ENCODE data around the gene CIT. TPM values are rescaled to one million over a fixed set of nuclear protein-coding genes. Genes with fewer than 3 reads are reported as not detected.

The CIT gene
- total RNA-seq, 1 experiment from 2014 or later, result 58.9 TPM

DNA sequence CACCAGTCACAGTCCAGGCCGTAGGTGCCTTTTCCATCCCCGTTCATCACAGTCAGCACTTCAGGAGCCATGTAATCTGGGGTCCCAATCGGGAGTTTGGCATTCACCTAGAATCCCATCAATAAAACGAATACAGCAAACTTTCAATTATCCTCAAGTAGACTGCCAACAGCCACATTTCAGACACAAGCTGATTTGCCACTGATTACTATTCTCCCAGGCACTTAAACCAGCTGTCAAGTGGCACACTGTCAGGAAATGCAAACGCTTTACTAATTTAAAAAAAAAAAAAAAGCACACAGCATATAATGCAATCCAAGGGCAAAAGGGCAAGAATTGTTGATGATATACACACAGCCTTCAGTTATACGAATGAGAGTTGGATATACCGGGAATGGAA is 51.9 kb downstream of the CIT start:
- H2AFZ ChIP-seq (ENCODE audit: low read length), result no peak overlapping the region
- H4K20me1 ChIP-seq (ENCODE audit: low read length), result no peaks in the 10 kb centered on the region
- H3K4me2 ChIP-seq (ENCODE audit: low read length), result no peak overlapping the region
- no peak for ATAC-seq
- H3K27ac ChIP-seq (ENCODE audit: low read length), result no peak overlapping the region
- no peak for TF ChIP-seq EZH2phosphoT487 (IDR thresholded peaks at IDR 0.05; ENCODE audit: borderline replicate concordance, low read length)
- TF ChIP-seq EZH2 (IDR thresholded peaks at IDR 0.05; ENCODE audit: low read length, unreplicated experiment), result no peak
- TF ChIP-seq, protein P1, sequence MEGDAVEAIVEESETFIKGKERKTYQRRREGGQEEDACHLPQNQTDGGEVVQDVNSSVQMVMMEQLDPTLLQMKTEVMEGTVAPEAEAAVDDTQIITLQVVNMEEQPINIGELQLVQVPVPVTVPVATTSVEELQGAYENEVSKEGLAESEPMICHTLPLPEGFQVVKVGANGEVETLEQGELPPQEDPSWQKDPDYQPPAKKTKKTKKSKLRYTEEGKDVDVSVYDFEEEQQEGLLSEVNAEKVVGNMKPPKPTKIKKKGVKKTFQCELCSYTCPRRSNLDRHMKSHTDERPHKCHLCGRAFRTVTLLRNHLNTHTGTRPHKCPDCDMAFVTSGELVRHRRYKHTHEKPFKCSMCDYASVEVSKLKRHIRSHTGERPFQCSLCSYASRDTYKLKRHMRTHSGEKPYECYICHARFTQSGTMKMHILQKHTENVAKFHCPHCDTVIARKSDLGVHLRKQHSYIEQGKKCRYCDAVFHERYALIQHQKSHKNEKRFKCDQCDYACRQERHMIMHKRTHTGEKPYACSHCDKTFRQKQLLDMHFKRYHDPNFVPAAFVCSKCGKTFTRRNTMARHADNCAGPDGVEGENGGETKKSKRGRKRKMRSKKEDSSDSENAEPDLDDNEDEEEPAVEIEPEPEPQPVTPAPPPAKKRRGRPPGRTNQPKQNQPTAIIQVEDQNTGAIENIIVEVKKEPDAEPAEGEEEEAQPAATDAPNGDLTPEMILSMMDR (conservative IDR thresholded peaks at IDR 0.05; ENCODE audit: low read depth, low read length), result no peak
- H3K9ac ChIP-seq (ENCODE audit: low read length), result no peak overlapping the region
- DNase-seq, result no peak
- peaks cover 3% of the 10 kb centered on the region for H3F3A ChIP-seq (ENCODE audit: low read length, unreplicated experiment)
- no peak overlapping the region for H3K4me3 ChIP-seq (ENCODE audit: low read length)
- ChIA-PET POLR2A (ENCODE audit: unreplicated experiment) (no interaction called here), CTCF (no interaction called here)
- no peaks in the 10 kb centered on the region for H3K4me1 ChIP-seq (ENCODE audit: insufficient read depth, low read length)
- H3K9me3 ChIP-seq (ENCODE audit: low read length), result no peaks in the 10 kb centered on the region
- no peaks in the 10 kb centered on the region for H3K9me2 ChIP-seq (replicated peaks; ENCODE audit: low read length)
- H3K79me2 ChIP-seq (ENCODE audit: low read length), result no peaks in the 10 kb centered on the region
- intact Hi-C loops (cut with micrococcal nuclease), result no loop called here
- peaks cover 39% of the 10 kb centered on the region for H3K36me3 ChIP-seq (ENCODE audit: low read depth, low read length)
- no TSS peak for BruUV-seq (replicated peaks)
- no peaks in the 10 kb centered on the region for H3K27me3 ChIP-seq (ENCODE audit: low read length)

DNA sequence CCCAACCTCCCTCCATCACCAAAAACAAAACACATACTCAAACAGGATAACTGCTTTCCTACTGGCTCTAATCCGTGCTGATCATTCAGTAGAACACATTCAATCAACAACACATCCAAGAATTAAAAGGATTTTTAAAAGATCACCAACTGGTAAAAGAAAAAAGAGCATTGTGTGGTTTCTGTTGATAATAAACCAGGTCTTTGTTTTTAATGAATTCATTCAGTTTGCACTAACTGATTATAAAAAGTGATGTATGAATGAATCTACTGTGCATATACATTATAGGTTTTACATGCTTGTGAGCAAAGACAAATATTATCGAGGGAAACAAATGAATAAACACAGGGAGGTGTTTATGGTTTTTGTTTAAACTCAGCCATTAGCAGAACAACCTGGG is 55.1 kb downstream of the CIT start:
- no TSS peak for BruUV-seq (replicated peaks)
- Histone ChIP-seq H3K4me1 (ENCODE audit: insufficient read depth, low read length) (no peaks in the 10 kb centered on the region), H3K27me3 (ENCODE audit: low read length) (no peaks in the 10 kb centered on the region), H3F3A (ENCODE audit: low read length, unreplicated experiment) (peaks cover 3% of the 10 kb centered on the region), H3K9ac (ENCODE audit: low read length) (no peak overlapping the region), H3K9me2 (replicated peaks; ENCODE audit: low read length) (no peaks in the 10 kb centered on the region), H3K27ac (ENCODE audit: low read length) (no peak overlapping the region), H3K4me3 (ENCODE audit: low read length) (no peak overlapping the region), H3K36me3 (ENCODE audit: low read depth, low read length) (peaks cover 64% of the 10 kb centered on the region), H3K9me3 (ENCODE audit: low read length) (no peaks in the 10 kb centered on the region), H3K79me2 (ENCODE audit: low read length) (no peaks in the 10 kb centered on the region), H2AFZ (ENCODE audit: low read length) (no peak overlapping the region), H3K4me2 (ENCODE audit: low read length) (no peak overlapping the region), H4K20me1 (ENCODE audit: low read length) (peaks cover 5% of the 10 kb centered on the region; the same call in 1 of the 2 replicates)
- peak; percentile 49 for ATAC-seq
- TF ChIP-seq, protein P1 (conservative IDR thresholded peaks at IDR 0.05; ENCODE audit: low read depth, low read length), result no peak
- TF ChIP-seq EZH2phosphoT487 (IDR thresholded peaks at IDR 0.05; ENCODE audit: borderline replicate concordance, low read length), result no peak
- no peak for TF ChIP-seq EZH2 (IDR thresholded peaks at IDR 0.05; ENCODE audit: low read length, unreplicated experiment)
- intact Hi-C loops (cut with micrococcal nuclease), result no loop called here
- CTCF ChIA-PET, result no interaction called here
- POLR2A ChIA-PET (ENCODE audit: unreplicated experiment), result no interaction called here
- DNase-seq, result no peak

DNA sequence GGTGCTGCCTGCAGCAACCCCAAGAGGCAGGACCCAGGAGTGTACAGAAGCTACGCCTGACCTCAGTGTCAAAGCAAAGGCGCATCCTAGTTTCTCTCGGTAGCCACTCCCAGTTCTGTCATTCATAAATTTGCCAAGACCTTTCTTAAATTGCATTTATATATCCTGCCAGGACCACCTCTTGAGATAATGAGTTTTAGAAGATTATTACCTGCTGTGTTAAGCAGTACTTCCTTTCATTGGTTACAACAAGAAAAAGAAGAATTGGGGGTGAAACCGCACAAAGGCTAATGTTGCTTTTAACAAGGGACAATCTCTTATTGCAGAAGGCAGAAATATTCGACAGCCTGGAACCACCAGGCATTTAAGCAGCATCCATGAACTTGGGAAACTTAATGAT is 57.8 kb downstream of the CIT start:
- intact Hi-C loops (cut with micrococcal nuclease), result no loop called here
- BruUV-seq (replicated peaks), result no TSS peak
- Histone ChIP-seq H3K9ac (ENCODE audit: low read length) (no peak overlapping the region), H3K27ac (ENCODE audit: low read length) (no peak overlapping the region), H3K27me3 (ENCODE audit: low read length) (no peaks in the 10 kb centered on the region), H3K9me2 (replicated peaks; ENCODE audit: low read length) (no peaks in the 10 kb centered on the region), H3K9me3 (ENCODE audit: low read length) (no peaks in the 10 kb centered on the region), H3K36me3 (ENCODE audit: low read depth, low read length) (peaks cover 51% of the 10 kb centered on the region), H3F3A (ENCODE audit: low read length, unreplicated experiment) (peaks cover 3% of the 10 kb centered on the region), H3K4me2 (ENCODE audit: low read length) (no peak overlapping the region), H3K4me1 (ENCODE audit: insufficient read depth, low read length) (no peaks in the 10 kb centered on the region), H3K4me3 (ENCODE audit: low read length) (no peak overlapping the region), H4K20me1 (ENCODE audit: low read length) (peaks cover 5% of the 10 kb centered on the region; the same call in 1 of the 2 replicates), H3K79me2 (ENCODE audit: low read length) (no peaks in the 10 kb centered on the region), H2AFZ (ENCODE audit: low read length) (no peak overlapping the region)
- no peak for DNase-seq
- TF ChIP-seq EZH2 (IDR thresholded peaks at IDR 0.05; ENCODE audit: low read length, unreplicated experiment) (no peak), EZH2phosphoT487 (IDR thresholded peaks at IDR 0.05; ENCODE audit: borderline replicate concordance, low read length) (no peak)
- TF ChIP-seq, protein P1 (conservative IDR thresholded peaks at IDR 0.05; ENCODE audit: low read depth, low read length), result no peak
- ChIA-PET POLR2A (ENCODE audit: unreplicated experiment) (no interaction called here), CTCF (no interaction called here)
- no peak for ATAC-seq
